DMS114 treated with DMSO at 0.1 percent for 48 hours (cell line): ENCODE data around the gene TENT5C.

Experiments used
- DNase-seq: peaks from one replicate; lab custom pipeline; 2025; ENCODE audit not compliant: unreplicated experiment; lab: John Stamatoyannopoulos, UW

Gene TENT5C

GRCh38 chr1:117673405-117673804 is 67.6 kb downstream of the TENT5C start:
- DNase-seq, result no peak

- DNase-seq, result no peak
Measured at GRCh38 chr1:117674521-117675400, 68.9 kb downstream of the TENT5C start.

- no peak for DNase-seq
Measured at GRCh38 chr1:117675907-117676430, 70.1 kb downstream of the TENT5C start.

GRCh38 chr1:117676615-117677130 is 70.8 kb downstream of the TENT5C start:
- DNase-seq, result no peak
